PC-9 (cell line): ENCODE measurements around the gene BRPF1. TPM values are rescaled to one million over a fixed set of nuclear protein-coding genes. Genes with fewer than 3 reads are reported as not detected.
A peak's percentile ranks its signal among the peaks of the same experiment; 100 is the strongest.

Experiments used
- BruUV-seq: library from RNA; stranded (reverse); fragments of 400-500 nt; replicated peaks from 2 replicates; lab custom pipeline; 2021; lab: Mats Ljungman, UMichigan
- CTCF ChIA-PET: fragments of 300-600 bp; sonication (Branson Sonifier 250); formaldehyde crosslinking; loops from one replicate; lab custom pipeline; 2022; ENCODE audit warnings: antibody characterized with exemption; lab: Charles Lee
- POLR2A ChIA-PET: fragments of 300-600 bp; sonication (Branson Sonifier 250); formaldehyde crosslinking; loops from one replicate; lab custom pipeline; 2022; ENCODE audit warnings: antibody characterized with exemption; ENCODE audit not compliant: unreplicated experiment; lab: Charles Lee
- DNase-seq, 2 experiments: peaks; one replicate each; pipeline versions ENCODE4 v3.0.0 to v3.0.0-alpha.2; 2015 to 2022; ENCODE audit warnings: mixed read lengths in 1 of 2
- H2AFZ ChIP-seq: fragments of 200-600 bp; sonication (generic); 2 replicates; pipeline ENCODE4 v1.8.1; 2017; ENCODE audit warnings: antibody characterized with exemption
- H3F3A ChIP-seq: fragments of 200-600 bp; sonication (generic); 2 replicates; pipeline ENCODE4 v1.8.1; 2017; ENCODE audit warnings: antibody characterized with exemption, mild to moderate bottlenecking, low read depth; ENCODE audit not compliant: insufficient read depth
- H3K27ac ChIP-seq: fragments of 200-600 bp; sonication (generic); 2 replicates; pipeline ENCODE4 v1.6.1; 2016; ENCODE audit warnings: mixed run types
- H3K27me3 ChIP-seq: fragments of 200-600 bp; sonication (generic); 2 replicates; pipeline ENCODE4 v1.6.1; 2016; ENCODE audit warnings: low read depth, mixed run types; ENCODE audit not compliant: insufficient read depth
- H3K36me3 ChIP-seq: fragments of 200-600 bp; sonication (generic); 2 replicates; pipeline ENCODE4 v1.6.1; 2016; ENCODE audit warnings: low read depth, mixed run types
- H3K4me1 ChIP-seq: fragments of 200-600 bp; sonication (generic); replicated peaks from 2 replicates; pipeline ENCODE4 v1.6.1; 2016; ENCODE audit warnings: mixed run types; ENCODE audit not compliant: insufficient read depth
- H3K4me2 ChIP-seq: fragments of 200-600 bp; sonication (generic); 2 replicates; pipeline ENCODE4 v1.6.1; 2017; ENCODE audit warnings: mixed run types
- H3K4me3 ChIP-seq: fragments of 200-600 bp; sonication (generic); 2 replicates; pipeline ENCODE4 v1.6.1; 2016; ENCODE audit warnings: mixed run types
- H3K79me2 ChIP-seq: fragments of 200-600 bp; sonication (generic); 2 replicates; pipeline ENCODE4 v1.6.1; 2017; ENCODE audit warnings: low read depth, mixed run types
- H3K9me2 ChIP-seq: fragments of 200-600 bp; sonication (generic); 2 replicates; pipeline ENCODE4 v1.8.1; 2017; ENCODE audit warnings: mild to moderate bottlenecking; ENCODE audit not compliant: insufficient read depth
- H3K9me3 ChIP-seq: fragments of 200-600 bp; sonication (generic); 2 replicates; pipeline ENCODE4 v1.8.1; 2016; ENCODE audit warnings: low read depth; ENCODE audit not compliant: insufficient read depth
- H4K20me1 ChIP-seq: fragments of 200-600 bp; sonication (generic); 2 replicates; pipeline ENCODE4 v1.8.1; 2017; ENCODE audit not compliant: insufficient read depth
- EZH2 ChIP-seq: fragments of 200-600 bp; sonication (generic); IDR thresholded peaks from 2 replicates; pipeline ENCODE4 v1.8.0; 2017; ENCODE audit warnings: antibody characterized with exemption, low read depth
- intact Hi-C: fragments of 100-400 bp; cut with micrococcal nuclease; formaldehyde crosslinking; loops from one replicate; pipeline ENCODE4 v1.10.0; 2022; ENCODE audit not compliant: unreplicated experiment
- total RNA-seq: library from RNA; stranded (reverse); gene quantifications from 2 replicates; pipeline ENCODE4 v1.2.3, GENCODE V29; 2021
- TF ChIP-seq, protein P1 (sequence below): fragments of 200-600 bp; sonication (generic); conservative IDR thresholded peaks from 2 replicates; pipeline ENCODE4 v1.6.1; 2017; ENCODE audit warnings: mixed run types, antibody characterized with exemption, mild to moderate bottlenecking, moderate library complexity

BRPF1 gene
- total RNA-seq, 1 experiment from 2014 or later: 15.9 TPM

- Histone ChIP-seq H3K27me3 (peaks cover 44% of the 10 kb centered on the region), H3K9me3 (no peaks in the 10 kb centered on the region), H3K4me1 (no peaks in the 10 kb centered on the region), H2AFZ (no peak overlapping the region), H3F3A (no peaks in the 10 kb centered on the region), H3K27ac (no peak overlapping the region), H3K9me2 (no peaks in the 10 kb centered on the region), H3K4me2 (no peak overlapping the region), H3K79me2 (no peaks in the 10 kb centered on the region), H4K20me1 (no peaks in the 10 kb centered on the region), H3K4me3 (no peak overlapping the region), H3K36me3 (no peaks in the 10 kb centered on the region)
- BruUV-seq: no TSS peak
- CTCF ChIA-PET: no interaction called here
- POLR2A ChIA-PET: no interaction called here
- peak; percentile 65; the same call in 1 of the 2 replicates for TF ChIP-seq EZH2
- TF ChIP-seq, protein P1, sequence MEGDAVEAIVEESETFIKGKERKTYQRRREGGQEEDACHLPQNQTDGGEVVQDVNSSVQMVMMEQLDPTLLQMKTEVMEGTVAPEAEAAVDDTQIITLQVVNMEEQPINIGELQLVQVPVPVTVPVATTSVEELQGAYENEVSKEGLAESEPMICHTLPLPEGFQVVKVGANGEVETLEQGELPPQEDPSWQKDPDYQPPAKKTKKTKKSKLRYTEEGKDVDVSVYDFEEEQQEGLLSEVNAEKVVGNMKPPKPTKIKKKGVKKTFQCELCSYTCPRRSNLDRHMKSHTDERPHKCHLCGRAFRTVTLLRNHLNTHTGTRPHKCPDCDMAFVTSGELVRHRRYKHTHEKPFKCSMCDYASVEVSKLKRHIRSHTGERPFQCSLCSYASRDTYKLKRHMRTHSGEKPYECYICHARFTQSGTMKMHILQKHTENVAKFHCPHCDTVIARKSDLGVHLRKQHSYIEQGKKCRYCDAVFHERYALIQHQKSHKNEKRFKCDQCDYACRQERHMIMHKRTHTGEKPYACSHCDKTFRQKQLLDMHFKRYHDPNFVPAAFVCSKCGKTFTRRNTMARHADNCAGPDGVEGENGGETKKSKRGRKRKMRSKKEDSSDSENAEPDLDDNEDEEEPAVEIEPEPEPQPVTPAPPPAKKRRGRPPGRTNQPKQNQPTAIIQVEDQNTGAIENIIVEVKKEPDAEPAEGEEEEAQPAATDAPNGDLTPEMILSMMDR: no peak
- intact Hi-C loops: loop anchor here (10.0 kb wide), 2 partner anchors 232 to 1022 kb away; no protein-coding TSS in a partner anchor
- no peak for DNase-seq
Observed at GRCh38 chr3:9712415-9712814, 19.1 kb upstream of the BRPF1 start.

- H3K9me2 ChIP-seq: no peaks in the 10 kb centered on the region
- ChIA-PET POLR2A (no interaction called here), CTCF (no interaction called here)
- no TSS peak for BruUV-seq
- no peaks in the 10 kb centered on the region for H3K9me3 ChIP-seq
- no peak for DNase-seq
- H3K27ac ChIP-seq: no peak overlapping the region
- no peaks in the 10 kb centered on the region for H4K20me1 ChIP-seq
- H3K4me3 ChIP-seq: no peak overlapping the region
- H3K79me2 ChIP-seq: no peaks in the 10 kb centered on the region
- intact Hi-C loops: loop anchor here (10.0 kb wide), 2 partner anchors 232 to 1022 kb away; no protein-coding TSS in a partner anchor
- H3F3A ChIP-seq: no peaks in the 10 kb centered on the region
- H2AFZ ChIP-seq: no peak overlapping the region
- peaks cover 49% of the 10 kb centered on the region for H3K27me3 ChIP-seq
- no peak for TF ChIP-seq EZH2
- TF ChIP-seq, protein P1: no peak
- H3K4me2 ChIP-seq: no peak overlapping the region
- no peaks in the 10 kb centered on the region for H3K36me3 ChIP-seq
- H3K4me1 ChIP-seq: no peaks in the 10 kb centered on the region
Observed at GRCh38 chr3:9713142-9713541, 18.4 kb upstream of the BRPF1 start.

- Histone ChIP-seq H3K4me3 (no peak overlapping the region), H3K9me3 (no peaks in the 10 kb centered on the region), H3K9me2 (no peaks in the 10 kb centered on the region), H3K27me3 (peaks cover 55% of the 10 kb centered on the region), H3F3A (no peaks in the 10 kb centered on the region), H3K4me2 (no peak overlapping the region), H3K27ac (no peak overlapping the region), H3K36me3 (no peaks in the 10 kb centered on the region), H3K4me1 (no peaks in the 10 kb centered on the region), H2AFZ (no peak overlapping the region), H3K79me2 (no peaks in the 10 kb centered on the region), H4K20me1 (no peaks in the 10 kb centered on the region)
- BruUV-seq: no TSS peak
- CTCF ChIA-PET: interaction anchor here (0.5 to 1.0 kb wide), 2 partner anchors 11 to 15 kb away, joined by 3 to 4 read pairs; no protein-coding TSS in a partner anchor
- POLR2A ChIA-PET: no interaction called here
- intact Hi-C loops: loop anchor here (10.0 kb wide), 2 partner anchors 230 to 1020 kb away; no protein-coding TSS in a partner anchor
- TF ChIP-seq, protein P1: no peak
- TF ChIP-seq EZH2: no peak
- DNase-seq: no peak
Observed at GRCh38 chr3:9715136-9715535, 16.4 kb upstream of the BRPF1 start.
